Measurements from ENCODE around the gene DDX59. TPM values are rescaled to one million over a fixed set of nuclear protein-coding genes. Genes with fewer than 3 reads are reported as not detected.

The DDX59 gene
- total RNA-seq, 2 experiments from 2014 or later, result 28.1 to 33.9 TPM

GRCh38 chr1:200684015-200684414 is 14.3 kb upstream of the DDX59 start:
- Mint-ChIP-seq H3K4me1 (no peaks in the 10 kb centered on the region), H3K27ac (no peak overlapping the region), H3K4me3 (no peak overlapping the region), H3K27me3 (peaks cover 12% of the 10 kb centered on the region), H3K9me3 (no peaks in the 10 kb centered on the region), H3K36me3 (no peaks in the 10 kb centered on the region)
- DNase-seq (no peak), ATAC-seq (ENCODE audit: low read depth) (no peak)
- POLR2A ChIA-PET, result no interaction called here

GRCh38 chr1:200683298-200683697 is 13.6 kb upstream of the DDX59 start:
- Mint-ChIP-seq H3K36me3 (no peaks in the 10 kb centered on the region), H3K4me3 (no peak overlapping the region), H3K27me3 (peaks cover 13% of the 10 kb centered on the region), H3K4me1 (no peaks in the 10 kb centered on the region), H3K27ac (no peak overlapping the region), H3K9me3 (no peaks in the 10 kb centered on the region)
- POLR2A ChIA-PET, result no interaction called here
- ATAC-seq (ENCODE audit: low read depth) (no peak), DNase-seq (no peak)

- ATAC-seq (ENCODE audit: low read depth), result no peak
- POLR2A ChIA-PET, result no interaction called here
- no peak overlapping the region for H3K27ac Mint-ChIP-seq
Measured at GRCh38 chr1:200681231-200681630, 11.5 kb upstream of the DDX59 start.

GRCh38 chr1:200676829-200677228 is 7.1 kb upstream of the DDX59 start:
- H3K27ac Mint-ChIP-seq, result no peak overlapping the region
- DNase-seq, result no peak
- H3K9me3 Mint-ChIP-seq, result no peaks in the 10 kb centered on the region
- H3K36me3 Mint-ChIP-seq, result no peaks in the 10 kb centered on the region
- no peak overlapping the region for H3K4me3 Mint-ChIP-seq
- no peak for ATAC-seq (ENCODE audit: low read depth)
- H3K4me1 Mint-ChIP-seq, result peaks cover 2% of the 10 kb centered on the region
- POLR2A ChIA-PET, result no interaction called here
- peaks cover 3% of the 10 kb centered on the region for H3K27me3 Mint-ChIP-seq

More at GRCh38 chr1:200681231-200681630, 11.5 kb upstream of the DDX59 start:
- H3K27me3 Mint-ChIP-seq, result peaks cover 3% of the 10 kb centered on the region
- no peak for DNase-seq
- no peaks in the 10 kb centered on the region for H3K9me3 Mint-ChIP-seq
- H3K4me3 Mint-ChIP-seq, result no peak overlapping the region
- H3K36me3 Mint-ChIP-seq, result no peaks in the 10 kb centered on the region
- H3K4me1 Mint-ChIP-seq, result no peaks in the 10 kb centered on the region

- Mint-ChIP-seq H3K9me3 (no peaks in the 10 kb centered on the region), H3K27ac (no peak overlapping the region), H3K4me3 (no peak overlapping the region), H3K27me3 (peaks cover 3% of the 10 kb centered on the region), H3K36me3 (no peaks in the 10 kb centered on the region), H3K4me1 (peaks cover 7% of the 10 kb centered on the region)
- POLR2A ChIA-PET, result no interaction called here
- ATAC-seq (ENCODE audit: low read depth), result no peak
- DNase-seq, result no peak
Measured at GRCh38 chr1:200675588-200675852, 5.8 kb upstream of the DDX59 start.

GRCh38 chr1:200674838-200675587 is 5.3 kb upstream of the DDX59 start:
- DNase-seq (no peak), ATAC-seq (ENCODE audit: low read depth) (no peak)
- Mint-ChIP-seq H3K36me3 (no peaks in the 10 kb centered on the region), H3K4me1 (peaks cover 8% of the 10 kb centered on the region), H3K9me3 (no peaks in the 10 kb centered on the region), H3K27ac (no peak overlapping the region), H3K4me3 (no peak overlapping the region), H3K27me3 (peaks cover 3% of the 10 kb centered on the region)
- POLR2A ChIA-PET, result no interaction called here

- H3K9me3 Mint-ChIP-seq, result no peaks in the 10 kb centered on the region
- POLR2A ChIA-PET, result no interaction called here
- H3K4me3 Mint-ChIP-seq, result no peak overlapping the region
- no peak for ATAC-seq (ENCODE audit: low read depth)
- no peak overlapping the region for H3K27ac Mint-ChIP-seq
- peaks cover 3% of the 10 kb centered on the region for H3K27me3 Mint-ChIP-seq
- H3K4me1 Mint-ChIP-seq, result peaks cover 8% of the 10 kb centered on the region
- no peak for DNase-seq
- no peaks in the 10 kb centered on the region for H3K36me3 Mint-ChIP-seq
Measured at GRCh38 chr1:200673952-200674823, 4.5 kb upstream of the DDX59 start.

GRCh38 chr1:200671235-200671786 is 1.6 kb upstream of the DDX59 start:
- Mint-ChIP-seq H3K4me1 (peaks cover 18% of the 10 kb centered on the region), H3K36me3 (peaks cover 7% of the 10 kb centered on the region), H3K27me3 (no peaks in the 10 kb centered on the region), H3K4me3 (no peak overlapping the region), H3K27ac (no peak overlapping the region), H3K9me3 (no peaks in the 10 kb centered on the region)
- POLR2A ChIA-PET, result interaction anchor here (1.9 kb wide), 1 partner anchor 217 kb away, joined by 9 read pairs; no protein-coding TSS in a partner anchor
- ATAC-seq (ENCODE audit: low read depth) (no peak), DNase-seq (no peak)

- H3K36me3 Mint-ChIP-seq, result peaks cover 13% of the 10 kb centered on the region
- H3K4me1 Mint-ChIP-seq, result peaks cover 23% of the 10 kb centered on the region
- H3K4me3 Mint-ChIP-seq, result peak overlapping the region; percentile 99
- H3K9me3 Mint-ChIP-seq, result no peaks in the 10 kb centered on the region
- peak overlapping the region; percentile 93 for H3K27ac Mint-ChIP-seq
- no peaks in the 10 kb centered on the region for H3K27me3 Mint-ChIP-seq
- POLR2A ChIA-PET, result interaction anchor here (0.5 to 3.0 kb wide), 9 partner anchors 10 to 378 kb away, joined by 3 to 30 read pairs (median 3); partner anchors contain the start of gene KIF14
- DNase-seq (no peak), ATAC-seq (ENCODE audit: low read depth) (no peak)
Measured at GRCh38 chr1:200670242-200671118, 773 bp upstream of the DDX59 start.

GRCh38 chr1:200668514-200669313 is 993 bp downstream of the DDX59 start:
- no peak for DNase-seq
- peak overlapping the region; percentile 21 for H3K27ac Mint-ChIP-seq
- H3K4me3 Mint-ChIP-seq, result peak overlapping the region; percentile 77
- H3K9me3 Mint-ChIP-seq, result no peaks in the 10 kb centered on the region
- no peaks in the 10 kb centered on the region for H3K27me3 Mint-ChIP-seq
- no peak for ATAC-seq (ENCODE audit: low read depth)
- POLR2A ChIA-PET, result interaction anchor here (0.6 to 3.0 kb wide), 6 partner anchors 41 to 216 kb away, joined by 3 to 30 read pairs (median 4); partner anchors contain the start of gene KIF14
- peaks cover 28% of the 10 kb centered on the region for H3K36me3 Mint-ChIP-seq
- peaks cover 28% of the 10 kb centered on the region for H3K4me1 Mint-ChIP-seq

GRCh38 chr1:200666309-200666708 is 3.4 kb downstream of the DDX59 start:
- H3K27ac Mint-ChIP-seq, result no peak overlapping the region
- POLR2A ChIA-PET, result no interaction called here

GRCh38 chr1:200665861-200666260 is 3.8 kb downstream of the DDX59 start:
- DNase-seq, result no peak
- no peak overlapping the region for H3K4me3 Mint-ChIP-seq
- no peaks in the 10 kb centered on the region for H3K27me3 Mint-ChIP-seq
- POLR2A ChIA-PET, result no interaction called here
- no peaks in the 10 kb centered on the region for H3K9me3 Mint-ChIP-seq
- peaks cover 45% of the 10 kb centered on the region for H3K36me3 Mint-ChIP-seq
- no peak overlapping the region for H3K27ac Mint-ChIP-seq
- ATAC-seq (ENCODE audit: low read depth), result no peak
- peaks cover 34% of the 10 kb centered on the region for H3K4me1 Mint-ChIP-seq

More at GRCh38 chr1:200666309-200666708, 3.4 kb downstream of the DDX59 start:
- no peaks in the 10 kb centered on the region for H3K27me3 Mint-ChIP-seq
- peak overlapping the region; percentile 4 for H3K4me3 Mint-ChIP-seq
- peaks cover 42% of the 10 kb centered on the region for H3K36me3 Mint-ChIP-seq
- DNase-seq (no peak), ATAC-seq (ENCODE audit: low read depth) (no peak)
- no peaks in the 10 kb centered on the region for H3K9me3 Mint-ChIP-seq
- H3K4me1 Mint-ChIP-seq, result peaks cover 35% of the 10 kb centered on the region

All from activated naive CD8-positive, alpha-beta T cell treated with anti-CD3 and anti-CD28 coated beads, Interleukin-2, amount 10 ng/mL, durations not matched to agents 7 days and 5 days (primary cell).